Measurements from ENCODE around the gene TMEM143.

DNA sequence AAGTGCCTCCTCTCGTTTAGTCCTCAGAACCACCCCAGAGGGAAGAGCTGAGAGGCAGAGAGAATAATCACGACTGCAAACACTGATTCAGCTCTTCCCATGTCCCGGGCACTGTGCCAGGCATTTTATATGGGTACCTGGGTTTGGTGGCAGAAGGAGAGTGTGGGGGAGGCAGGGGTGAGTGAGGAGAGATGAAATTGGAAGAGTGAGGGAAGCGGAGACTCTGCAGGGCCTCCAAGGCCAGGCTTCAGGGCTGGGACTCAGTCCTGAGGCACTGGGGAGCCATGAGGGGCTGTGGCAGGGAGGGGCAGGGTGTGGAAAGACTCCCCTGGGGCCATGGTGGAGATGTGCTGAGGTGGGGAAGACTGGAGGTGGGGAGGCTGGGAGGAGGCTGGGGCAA lies 9.2 kb upstream of the TMEM143 start:
- TF ChIP-seq CTCF (IDR thresholded peaks at IDR 0.05; ENCODE audit: low read depth, low read length) (no peak), POLR2A (IDR thresholded peaks at IDR 0.05; ENCODE audit: extremely low read depth, insufficient read length) (no peak), MYC (IDR thresholded peaks at IDR 0.05; ENCODE audit: low read depth, low read length) (no peak)
- TF ChIP-seq, protein P1, sequence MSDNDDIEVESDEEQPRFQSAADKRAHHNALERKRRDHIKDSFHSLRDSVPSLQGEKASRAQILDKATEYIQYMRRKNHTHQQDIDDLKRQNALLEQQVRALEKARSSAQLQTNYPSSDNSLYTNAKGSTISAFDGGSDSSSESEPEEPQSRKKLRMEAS (IDR thresholded peaks at IDR 0.05; ENCODE audit: low read depth, low read length) = no peak
